ENCODE results near the gene C15orf39.

The C15orf39 gene

GRCh38 chr15:75178171-75178937 lies 23.3 kb upstream of the C15orf39 start:
- peak overlapping the region; percentile 43 for H3K27ac ChIP-seq (ENCODE audit: low read depth, low read length)
- peaks cover 21% of the 10 kb centered on the region for H3K4me1 ChIP-seq (ENCODE audit: control insufficient read depth, insufficient read depth, low read length)
- H3K9ac ChIP-seq (ENCODE audit: low read length), result no peak overlapping the region
- peak overlapping the region; percentile 53 for H3K4me3 ChIP-seq (ENCODE audit: low read length)
- H3K36me3 ChIP-seq (ENCODE audit: control insufficient read depth, insufficient read depth, low read length), result no peaks in the 10 kb centered on the region
- H3K27me3 ChIP-seq (ENCODE audit: control insufficient read depth, insufficient read depth, low read length), result peaks cover 3% of the 10 kb centered on the region

DNA sequence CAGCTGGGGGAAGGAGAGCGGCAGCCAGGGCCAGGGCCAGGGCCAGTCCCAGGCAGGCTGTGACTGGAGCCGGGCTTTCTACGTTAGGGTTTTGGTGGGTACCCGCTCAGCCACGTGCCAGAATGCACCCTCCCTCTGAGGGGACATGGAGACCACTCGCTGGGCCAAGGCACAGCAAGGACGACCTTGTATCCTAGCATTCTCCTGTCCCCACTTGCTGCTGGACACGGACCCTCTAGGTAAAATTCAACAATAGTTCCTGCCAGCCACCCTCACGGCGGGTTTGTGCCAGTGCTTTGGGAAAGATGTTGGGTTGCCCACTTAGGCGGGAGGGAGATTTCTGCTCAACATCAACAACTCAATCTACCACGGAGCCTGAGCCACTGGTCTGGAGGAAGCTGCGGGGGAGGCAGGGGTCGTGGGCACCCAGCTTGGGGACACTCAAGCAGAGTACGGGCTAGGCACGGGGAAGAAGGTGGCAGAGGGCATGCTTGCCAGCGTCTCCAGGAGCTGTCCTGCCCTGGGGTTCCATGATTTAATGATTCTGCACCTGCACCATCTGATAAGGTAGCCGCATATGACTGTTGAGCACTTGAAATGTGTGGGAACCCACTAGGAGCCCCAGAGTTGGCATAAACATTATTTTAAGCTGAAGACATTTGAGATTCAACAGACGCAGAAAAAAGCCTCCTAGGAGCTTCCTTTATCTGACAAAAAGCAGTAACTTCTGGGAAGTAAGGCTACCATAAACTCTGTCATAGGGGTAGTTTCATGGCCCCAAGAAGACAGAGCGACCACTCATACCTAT lies 22.5 kb upstream of the C15orf39 start:
- H3K27me3 ChIP-seq (ENCODE audit: control insufficient read depth, insufficient read depth, low read length), result peaks cover 3% of the 10 kb centered on the region
- H3K4me1 ChIP-seq (ENCODE audit: control insufficient read depth, insufficient read depth, low read length), result peaks cover 21% of the 10 kb centered on the region
- H3K27ac ChIP-seq (ENCODE audit: low read depth, low read length), result peak overlapping the region; percentile 43
- H3K4me3 ChIP-seq (ENCODE audit: low read length), result peak overlapping the region; percentile 53
- H3K36me3 ChIP-seq (ENCODE audit: control insufficient read depth, insufficient read depth, low read length), result no peaks in the 10 kb centered on the region
- no peak overlapping the region for H3K9ac ChIP-seq (ENCODE audit: low read length)

DNA sequence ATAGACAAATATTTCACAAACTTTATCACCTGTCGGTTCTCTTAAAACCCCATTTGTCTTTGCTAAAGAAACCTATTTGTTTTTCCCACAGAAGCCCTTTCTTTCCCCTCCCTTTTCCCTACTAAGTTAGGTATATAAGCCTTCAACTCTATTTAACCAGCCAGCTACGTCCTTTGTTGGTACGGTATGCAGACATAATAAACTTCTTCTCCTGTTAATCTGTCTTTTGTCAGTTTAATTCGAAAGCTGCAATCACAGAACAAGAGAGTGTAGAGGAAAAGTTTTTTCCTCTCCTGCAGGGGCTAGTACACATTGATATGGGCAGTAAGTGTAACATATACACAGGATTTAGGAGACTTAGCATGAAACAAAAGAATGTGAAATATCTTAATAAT lies 21.9 kb upstream of the C15orf39 start:
- H3K9ac ChIP-seq (ENCODE audit: low read length), result no peak overlapping the region
- H3K4me1 ChIP-seq (ENCODE audit: control insufficient read depth, insufficient read depth, low read length), result peaks cover 21% of the 10 kb centered on the region
- H3K4me3 ChIP-seq (ENCODE audit: low read length), result no peak overlapping the region
- peak overlapping the region; percentile 37 for H3K27ac ChIP-seq (ENCODE audit: low read depth, low read length)
- no peaks in the 10 kb centered on the region for H3K36me3 ChIP-seq (ENCODE audit: control insufficient read depth, insufficient read depth, low read length)
- H3K27me3 ChIP-seq (ENCODE audit: control insufficient read depth, insufficient read depth, low read length), result peaks cover 3% of the 10 kb centered on the region

DNA sequence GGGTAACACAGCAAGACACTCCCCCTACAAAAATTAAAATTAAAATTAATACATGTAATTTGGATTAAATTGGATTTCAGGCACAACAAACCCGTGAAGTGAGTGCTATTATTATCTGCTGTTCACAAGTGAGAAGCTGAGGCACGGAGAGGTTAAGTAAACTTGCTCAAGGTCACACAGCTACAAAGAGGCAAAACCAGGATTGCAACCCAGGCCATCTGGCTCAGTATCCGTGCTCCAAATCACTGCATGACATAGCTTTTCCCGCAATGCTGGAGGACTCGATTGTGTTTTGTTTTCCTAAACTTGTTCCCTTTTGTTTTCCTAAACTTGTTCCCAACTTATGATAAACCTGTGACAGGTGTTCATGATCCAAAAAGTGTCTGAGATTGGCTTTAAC lies 19.9 kb upstream of the C15orf39 start:
- Histone ChIP-seq H3K4me1 (ENCODE audit: control insufficient read depth, insufficient read depth, low read length) (peaks cover 21% of the 10 kb centered on the region), H3K4me3 (ENCODE audit: low read length) (no peak overlapping the region), H3K27me3 (ENCODE audit: control insufficient read depth, insufficient read depth, low read length) (peaks cover 3% of the 10 kb centered on the region), H3K27ac (ENCODE audit: low read depth, low read length) (no peak overlapping the region), H3K9ac (ENCODE audit: low read length) (no peak overlapping the region), H3K36me3 (ENCODE audit: control insufficient read depth, insufficient read depth, low read length) (no peaks in the 10 kb centered on the region)

DNA sequence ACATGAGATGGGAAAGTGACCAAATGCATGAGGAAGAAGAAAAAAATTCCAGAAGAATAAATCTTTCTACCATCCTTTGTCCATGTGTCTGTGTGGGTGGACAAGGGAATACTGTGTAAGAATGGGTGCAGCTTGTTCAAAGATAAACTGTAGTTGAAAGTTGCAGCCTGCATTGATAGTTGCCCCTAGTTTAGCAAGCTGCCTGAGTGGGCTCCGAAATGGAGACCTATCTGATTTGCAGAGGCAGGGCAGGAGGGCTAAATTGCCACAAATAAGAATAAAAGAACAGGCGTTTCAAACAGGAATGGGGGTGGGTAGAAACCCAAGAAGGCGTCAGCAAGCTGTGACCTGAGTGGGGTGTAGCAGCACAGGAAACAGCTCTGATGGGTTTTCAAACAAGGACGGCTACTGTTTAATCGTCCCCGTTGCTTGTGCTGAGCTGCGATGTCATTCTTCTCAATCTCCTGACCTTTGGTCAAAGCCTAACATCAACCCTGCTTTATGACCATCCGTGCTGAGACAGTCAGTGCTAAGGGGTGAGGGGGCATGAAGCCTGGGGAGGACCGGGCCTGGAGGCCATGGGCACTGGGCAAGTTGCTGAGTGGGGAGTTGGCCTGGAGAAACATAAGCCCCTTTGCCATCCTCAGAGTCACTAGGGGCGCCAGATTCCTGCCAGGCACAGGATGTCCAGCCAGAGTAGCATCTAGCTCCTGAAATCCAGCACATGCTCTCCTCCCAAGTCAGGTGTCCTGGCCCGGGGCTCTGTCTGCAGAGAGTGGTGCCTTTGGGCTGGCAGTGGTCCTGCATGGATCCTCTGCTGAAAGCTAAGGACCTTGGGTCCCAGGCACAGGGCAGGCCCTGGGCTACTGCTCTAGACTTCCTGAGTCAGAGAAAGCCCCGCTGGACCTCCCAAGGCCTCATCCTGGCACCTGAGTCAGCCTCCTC lies 19.2 kb upstream of the C15orf39 start:
- Histone ChIP-seq H3K27ac (ENCODE audit: low read depth, low read length) (no peak overlapping the region), H3K9ac (ENCODE audit: low read length) (no peak overlapping the region), H3K27me3 (ENCODE audit: control insufficient read depth, insufficient read depth, low read length) (peaks cover 3% of the 10 kb centered on the region), H3K4me1 (ENCODE audit: control insufficient read depth, insufficient read depth, low read length) (peaks cover 21% of the 10 kb centered on the region), H3K4me3 (ENCODE audit: low read length) (no peak overlapping the region), H3K36me3 (ENCODE audit: control insufficient read depth, insufficient read depth, low read length) (no peaks in the 10 kb centered on the region)

DNA sequence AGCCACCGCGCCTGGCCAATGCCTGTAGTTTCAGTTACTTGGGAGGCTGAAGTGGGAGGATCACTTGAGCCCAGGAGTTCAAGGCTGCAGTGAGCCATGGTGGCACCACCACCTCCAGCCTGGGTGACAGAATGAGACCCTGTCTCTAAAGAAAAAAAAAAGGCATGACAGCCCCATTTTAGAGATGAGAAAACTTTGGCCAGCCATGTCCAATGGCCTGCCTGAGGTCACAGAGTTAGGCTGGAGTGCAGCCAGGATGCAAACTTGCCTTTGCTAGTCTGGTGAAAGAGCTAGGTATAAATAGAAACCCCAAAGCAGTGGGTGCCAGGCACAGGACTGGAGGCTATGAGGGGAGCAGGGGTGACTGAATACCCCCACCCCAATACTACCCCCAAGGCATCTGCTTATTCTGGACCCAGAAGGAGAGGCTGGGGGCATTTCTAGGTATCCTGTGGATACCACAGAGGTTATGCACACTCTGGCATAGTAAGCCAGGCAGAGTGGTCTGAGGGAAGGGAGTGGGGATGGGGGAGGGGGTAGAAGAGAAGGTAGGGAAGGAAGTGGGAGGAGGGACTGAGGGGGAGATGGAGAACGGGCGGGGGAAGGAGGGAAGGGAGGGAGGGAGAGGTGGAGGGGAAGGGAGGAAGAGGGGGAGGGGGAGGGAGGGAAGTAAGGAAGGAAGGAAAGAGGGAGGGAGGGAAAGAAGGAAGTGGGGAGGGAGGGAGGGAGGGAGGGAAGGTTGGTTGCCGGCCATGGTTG lies 16.2 kb upstream of the C15orf39 start:
- Histone ChIP-seq H3K36me3 (ENCODE audit: control insufficient read depth, insufficient read depth, low read length) (no peaks in the 10 kb centered on the region), H3K27ac (ENCODE audit: low read depth, low read length) (no peak overlapping the region), H3K9ac (ENCODE audit: low read length) (no peak overlapping the region), H3K4me3 (ENCODE audit: low read length) (no peak overlapping the region), H3K27me3 (ENCODE audit: control insufficient read depth, insufficient read depth, low read length) (no peaks in the 10 kb centered on the region), H3K4me1 (ENCODE audit: control insufficient read depth, insufficient read depth, low read length) (peaks cover 6% of the 10 kb centered on the region)

- no peak overlapping the region for H3K9ac ChIP-seq (ENCODE audit: low read length)
- peaks cover under 1% of the 10 kb centered on the region for H3K4me1 ChIP-seq (ENCODE audit: control insufficient read depth, insufficient read depth, low read length)
- no peaks in the 10 kb centered on the region for H3K36me3 ChIP-seq (ENCODE audit: control insufficient read depth, insufficient read depth, low read length)
- no peak overlapping the region for H3K4me3 ChIP-seq (ENCODE audit: low read length)
- no peak overlapping the region for H3K27ac ChIP-seq (ENCODE audit: low read depth, low read length)
- no peaks in the 10 kb centered on the region for H3K27me3 ChIP-seq (ENCODE audit: control insufficient read depth, insufficient read depth, low read length)
These were observed 15.6 kb upstream of the C15orf39 start for GRCh38 chr15:75186044-75186443.

DNA sequence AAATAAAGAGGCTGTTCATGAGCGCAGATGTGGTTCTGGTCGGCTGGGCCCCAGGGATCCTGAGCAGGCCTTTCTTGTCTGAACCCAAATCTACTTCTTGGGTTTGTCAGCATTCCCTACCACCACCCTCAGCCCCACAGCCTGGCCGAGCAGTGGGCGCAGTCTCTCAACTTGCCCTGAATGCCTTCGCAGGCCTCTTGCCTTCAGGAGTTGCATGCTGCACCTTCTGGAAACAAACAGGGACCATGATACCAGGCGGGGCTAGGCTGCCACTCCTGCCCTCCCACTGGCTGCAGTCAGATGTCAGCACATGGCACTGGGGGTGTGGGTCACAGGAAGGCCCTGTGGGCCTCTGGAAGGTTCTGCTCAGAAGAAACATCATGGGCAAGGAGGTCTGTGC lies 13.2 kb upstream of the C15orf39 start:
- no peaks in the 10 kb centered on the region for H3K27me3 ChIP-seq (ENCODE audit: control insufficient read depth, insufficient read depth, low read length)
- H3K27ac ChIP-seq (ENCODE audit: low read depth, low read length), result no peak overlapping the region
- H3K9ac ChIP-seq (ENCODE audit: low read length), result no peak overlapping the region
- no peak overlapping the region for H3K4me3 ChIP-seq (ENCODE audit: low read length)
- H3K4me1 ChIP-seq (ENCODE audit: control insufficient read depth, insufficient read depth, low read length), result no peaks in the 10 kb centered on the region
- H3K36me3 ChIP-seq (ENCODE audit: control insufficient read depth, insufficient read depth, low read length), result no peaks in the 10 kb centered on the region

DNA sequence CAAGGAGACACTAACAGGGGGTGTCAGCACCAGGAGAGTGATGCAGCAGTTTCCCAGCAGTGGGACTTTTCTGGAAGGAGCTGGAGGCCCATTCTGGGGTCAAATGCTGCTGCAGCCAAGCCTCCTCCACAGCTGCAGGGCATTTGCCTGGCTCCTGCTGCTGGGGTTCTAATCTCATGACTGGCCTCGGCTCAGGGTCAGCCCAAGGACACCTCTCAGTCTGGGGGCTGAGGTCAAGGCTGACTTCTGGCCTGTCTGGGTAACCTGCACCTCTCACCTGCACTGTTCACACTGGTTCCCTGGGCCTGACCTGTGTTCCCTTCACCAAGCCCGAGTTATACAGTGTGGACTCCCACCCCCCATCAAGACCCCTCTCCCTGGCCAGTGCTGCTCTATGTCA lies 10.4 kb upstream of the C15orf39 start:
- Histone ChIP-seq H3K27ac (ENCODE audit: low read depth, low read length) (no peak overlapping the region), H3K4me1 (ENCODE audit: control insufficient read depth, insufficient read depth, low read length) (no peaks in the 10 kb centered on the region), H3K27me3 (ENCODE audit: control insufficient read depth, insufficient read depth, low read length) (no peaks in the 10 kb centered on the region), H3K36me3 (ENCODE audit: control insufficient read depth, insufficient read depth, low read length) (no peaks in the 10 kb centered on the region), H3K9ac (ENCODE audit: low read length) (no peak overlapping the region), H3K4me3 (ENCODE audit: low read length) (no peak overlapping the region)

DNA sequence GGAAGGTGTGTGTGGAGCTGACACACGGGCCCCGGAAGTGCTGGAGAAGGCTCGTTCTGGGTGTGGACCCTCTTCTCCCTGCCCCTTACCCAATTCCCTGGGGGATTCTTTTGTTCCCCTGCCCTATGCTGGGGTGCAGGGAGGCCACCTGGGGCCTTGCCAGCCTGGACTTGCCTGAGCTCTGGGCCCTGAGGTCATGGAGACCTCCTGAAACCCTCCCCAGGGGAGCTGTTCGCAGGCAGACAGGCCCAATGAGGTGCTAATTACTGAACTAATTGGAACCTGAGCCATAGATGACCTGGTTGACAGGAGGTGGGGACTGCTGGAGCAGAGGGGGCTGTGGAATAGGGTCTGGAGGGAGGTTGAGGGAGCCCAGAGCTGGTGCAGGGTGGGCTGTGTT lies 9.4 kb upstream of the C15orf39 start:
- Histone ChIP-seq H3K27ac (ENCODE audit: low read depth, low read length) (no peak overlapping the region), H3K4me3 (ENCODE audit: low read length) (no peak overlapping the region), H3K4me1 (ENCODE audit: control insufficient read depth, insufficient read depth, low read length) (no peaks in the 10 kb centered on the region), H3K36me3 (ENCODE audit: control insufficient read depth, insufficient read depth, low read length) (no peaks in the 10 kb centered on the region), H3K27me3 (ENCODE audit: control insufficient read depth, insufficient read depth, low read length) (no peaks in the 10 kb centered on the region), H3K9ac (ENCODE audit: low read length) (no peak overlapping the region)

DNA sequence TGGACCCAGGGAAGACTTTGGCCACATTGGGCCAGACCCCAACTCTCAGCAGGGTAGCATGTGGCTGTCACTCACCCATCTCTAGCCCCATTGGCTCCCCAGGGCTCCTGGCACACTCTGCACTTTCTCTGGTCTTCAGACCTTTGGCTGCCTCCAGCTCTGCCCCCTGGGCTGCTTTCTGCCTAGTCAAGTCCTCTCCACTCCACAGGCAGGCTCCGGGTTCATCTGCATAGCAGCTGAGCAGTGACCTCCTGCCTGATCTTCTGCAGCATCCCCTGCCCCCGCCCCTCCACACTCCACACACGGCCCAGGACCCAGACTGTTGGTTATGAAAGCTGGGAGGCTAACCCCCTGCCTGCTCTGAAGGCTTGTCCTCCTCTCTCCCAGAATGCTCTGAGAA lies 8.4 kb upstream of the C15orf39 start:
- no peaks in the 10 kb centered on the region for H3K27me3 ChIP-seq (ENCODE audit: control insufficient read depth, insufficient read depth, low read length)
- H3K36me3 ChIP-seq (ENCODE audit: control insufficient read depth, insufficient read depth, low read length), result no peaks in the 10 kb centered on the region
- no peaks in the 10 kb centered on the region for H3K4me1 ChIP-seq (ENCODE audit: control insufficient read depth, insufficient read depth, low read length)
- H3K27ac ChIP-seq (ENCODE audit: low read depth, low read length), result no peak overlapping the region
- H3K4me3 ChIP-seq (ENCODE audit: low read length), result no peak overlapping the region
- H3K9ac ChIP-seq (ENCODE audit: low read length), result no peak overlapping the region
